Endothelial cell of umbilical vein (primary cell): ENCODE data around the gene CACNA2D2. TPM values are rescaled to one million over a fixed set of nuclear protein-coding genes. Genes with fewer than 3 reads are reported as not detected.

ENCODE experiments used
- BruUV-seq: library from RNA; stranded (reverse); fragments of 400-500 nt; replicated peaks from 2 replicates; lab custom pipeline; 2021; lab: Mats Ljungman, UMichigan
- CTCF ChIA-PET: fragments of 300-600, 350-600 bp; sonication (Branson Sonifier 250); formaldehyde crosslinking; loops from one replicate; lab custom pipeline; 2021; ENCODE audit warnings: antibody characterized with exemption, inconsistent platforms; lab: Charles Lee
- POLR2A ChIA-PET: fragments of 300-600, 350-600 bp; sonication (Branson Sonifier 250); formaldehyde crosslinking; loops from one replicate; lab custom pipeline; 2021; ENCODE audit warnings: antibody characterized with exemption, inconsistent platforms; lab: Charles Lee
- DNase-seq: peaks from one replicate; pipeline ENCODE4 v3.0.0-alpha.2; 2011; ENCODE audit warnings: low read depth, low spot score
- FAIRE-seq: peaks from 2 replicates; lab custom pipeline; 2011; peaks lifted over from hg19 to GRCh38; lab: Jason Lieb, UNC
- H2AFZ ChIP-seq: 2 replicates; pipeline ENCODE4 v1.6.0; 2012; ENCODE audit warnings: low read depth, low read length, control low read depth, inconsistent platforms
- H3K27ac ChIP-seq: 2 replicates; pipeline ENCODE4 v1.5.1; 2011; ENCODE audit warnings: low read depth, mild to moderate bottlenecking, control low read depth, low read length, moderate library complexity; ENCODE audit not compliant: insufficient read depth
- H3K27me3 ChIP-seq, 2 experiments: 2 replicates each; pipeline versions ENCODE4 v1.6.0 to v1.6.1; 2011; ENCODE audit warnings: low read length in 2 of 2, mixed read lengths in 1 of 2; ENCODE audit not compliant: control insufficient read depth in 2 of 2, insufficient read depth in 2 of 2
- H3K36me3 ChIP-seq, 2 experiments: 2 replicates in 1 of 2; 3 replicates in 1 of 2; pipeline ENCODE4 v1.5.1; 2011; ENCODE audit warnings: low read length in 2 of 2, mild to moderate bottlenecking in 1 of 2, moderate library complexity in 1 of 2; ENCODE audit not compliant: control insufficient read depth in 2 of 2, insufficient read depth in 2 of 2; ENCODE audit errors: extremely low read depth in 1 of 2
- H3K4me1 ChIP-seq: 3 replicates; pipeline ENCODE4 v1.5.1; 2011; ENCODE audit warnings: mild to moderate bottlenecking, low read length; ENCODE audit not compliant: control insufficient read depth, insufficient read depth; ENCODE audit errors: extremely low read depth
- H3K4me2 ChIP-seq: 2 replicates; pipeline ENCODE4 v1.6.1; 2011; ENCODE audit warnings: low read length, control low read depth, mixed read lengths; ENCODE audit not compliant: insufficient read depth
- H3K4me3 ChIP-seq, 3 experiments: fragments of 200-600 bp in 1 of 3; sonication (generic), shearing (Covaris generic) in 1 of 3; replicated peaks in 1 of 3; 2 replicates each; pipeline ENCODE4 v1.5.1; 2011 to 2016; ENCODE audit warnings: control low read depth in 3 of 3, low read length in 3 of 3, mild to moderate bottlenecking in 2 of 3, inconsistent platforms in 1 of 3, low read depth in 1 of 3, moderate library complexity in 1 of 3; ENCODE audit not compliant: insufficient read depth in 1 of 3
- H3K79me2 ChIP-seq: 2 replicates; pipeline ENCODE4 v1.6.0; 2012; ENCODE audit warnings: low read length, inconsistent platforms; ENCODE audit not compliant: control insufficient read depth, insufficient read depth
- H3K9ac ChIP-seq: replicated peaks from 2 replicates; pipeline ENCODE3; 2011; ENCODE audit warnings: low read length, control low read depth; ENCODE audit not compliant: insufficient read depth; ENCODE audit errors: extremely low read depth
- H3K9me1 ChIP-seq: replicated peaks from 3 replicates; pipeline ENCODE4 v1.6.0; 2011; ENCODE audit warnings: mild to moderate bottlenecking, low read length; ENCODE audit not compliant: control insufficient read depth, insufficient read depth; ENCODE audit errors: extremely low read depth
- H3K9me3 ChIP-seq: replicated peaks from 2 replicates; pipeline ENCODE4 v1.5.1; 2012; ENCODE audit warnings: low read length, inconsistent platforms; ENCODE audit not compliant: control insufficient read depth, insufficient read depth
- H4K20me1 ChIP-seq: replicated peaks from 2 replicates; pipeline ENCODE3; 2011; ENCODE audit warnings: mild to moderate bottlenecking, low read length; ENCODE audit not compliant: control insufficient read depth, insufficient read depth; ENCODE audit errors: extremely low read depth
- EZH2 ChIP-seq: IDR thresholded peaks from 2 replicates; pipeline ENCODE4 v1.6.1; 2012; ENCODE audit warnings: borderline replicate concordance, low read depth, mild to moderate bottlenecking, moderate library complexity, low read length, inconsistent platforms; ENCODE audit not compliant: severe bottlenecking
- FOS ChIP-seq: IDR thresholded peaks from 2 replicates; pipeline ENCODE4 v1.6.1; 2011; ENCODE audit warnings: mild to moderate bottlenecking, low read length, moderate library complexity, borderline replicate concordance; ENCODE audit not compliant: insufficient read depth
- GATA2 ChIP-seq: IDR thresholded peaks from 2 replicates; pipeline ENCODE4 v1.7.0; 2011; ENCODE audit warnings: low read depth, mild to moderate bottlenecking, moderate library complexity, mixed read lengths, low read length; ENCODE audit not compliant: insufficient read length, insufficient read depth
- JUN ChIP-seq: IDR thresholded peaks from 2 replicates; pipeline ENCODE4 v1.6.1; 2011; ENCODE audit warnings: borderline replicate concordance, low read depth; ENCODE audit not compliant: insufficient read length, insufficient read depth
- MYC ChIP-seq: IDR thresholded peaks from one replicate; pipeline ENCODE4 v1.6.1; 2011; ENCODE audit warnings: mild to moderate bottlenecking, low read depth, low read length
- POLR2A ChIP-seq: IDR thresholded peaks from 2 replicates; pipeline ENCODE4 v1.6.1; 2012; ENCODE audit warnings: low read depth, mild to moderate bottlenecking, control low read depth, low read length
- POLR2AphosphoS5 ChIP-seq: IDR thresholded peaks from 2 replicates; pipeline ENCODE4 v1.6.1; 2012; ENCODE audit warnings: low read depth, mild to moderate bottlenecking, control low read depth, low read length, moderate library complexity; ENCODE audit not compliant: insufficient read depth
- dilution Hi-C: fragments of 300-500 bp; cut with MboI; formaldehyde crosslinking; loops from one replicate; pipeline ENCODE4 v1.15.0; 2019; ENCODE audit warnings: low sequenced_read_pairs; ENCODE audit not compliant: extremely low pct_ligation_motif_present
- intact Hi-C: fragments of 100-400 bp; cut with micrococcal nuclease; formaldehyde crosslinking; loops from one replicate; pipeline ENCODE4 v1.10.0; 2022
- polyA plus RNA-seq, 4 experiments: library from polyadenylated mRNA; depleted of rRNA in 3 of 4; stranded (reverse) in 3 of 4; unstranded in 1 of 4; fragments of >200 nt; gene quantifications; 2 replicates each; pipeline versions ENCODE4 v1.2.1 to v1.2.3, GENCODE V29; 2011 to 2012; ENCODE audit warnings: missing spikeins in 1 of 4
- total RNA-seq: library from RNA; stranded (reverse); gene quantifications from 2 replicates; pipeline ENCODE4 v1.2.3, GENCODE V29; 2021
- TF ChIP-seq, protein P1 (sequence below): IDR thresholded peaks from 2 replicates; pipeline ENCODE4 v1.6.1; 2011; ENCODE audit not compliant: insufficient read depth, insufficient read length
- TF ChIP-seq, protein P2 (sequence below), 2 donors: IDR thresholded peaks; 1 replicate in 1 of 2; 2 replicates in 1 of 2; pipeline ENCODE4 v1.5.1; 2011; ENCODE audit warnings: low read length in 2 of 2, mild to moderate bottlenecking in 2 of 2, moderate library complexity in 2 of 2, control low read depth in 1 of 2, inconsistent platforms in 1 of 2, low read depth in 1 of 2; ENCODE audit not compliant: insufficient read depth in 1 of 2; ENCODE audit errors: extremely low read depth in 1 of 2

The CACNA2D2 gene
- total and polyA plus RNA-seq, 2 donors (not counting 3 experiments of a cell fraction or from before 2014, with no cell fraction given): 0.15 TPM; not detected in 1

DNA sequence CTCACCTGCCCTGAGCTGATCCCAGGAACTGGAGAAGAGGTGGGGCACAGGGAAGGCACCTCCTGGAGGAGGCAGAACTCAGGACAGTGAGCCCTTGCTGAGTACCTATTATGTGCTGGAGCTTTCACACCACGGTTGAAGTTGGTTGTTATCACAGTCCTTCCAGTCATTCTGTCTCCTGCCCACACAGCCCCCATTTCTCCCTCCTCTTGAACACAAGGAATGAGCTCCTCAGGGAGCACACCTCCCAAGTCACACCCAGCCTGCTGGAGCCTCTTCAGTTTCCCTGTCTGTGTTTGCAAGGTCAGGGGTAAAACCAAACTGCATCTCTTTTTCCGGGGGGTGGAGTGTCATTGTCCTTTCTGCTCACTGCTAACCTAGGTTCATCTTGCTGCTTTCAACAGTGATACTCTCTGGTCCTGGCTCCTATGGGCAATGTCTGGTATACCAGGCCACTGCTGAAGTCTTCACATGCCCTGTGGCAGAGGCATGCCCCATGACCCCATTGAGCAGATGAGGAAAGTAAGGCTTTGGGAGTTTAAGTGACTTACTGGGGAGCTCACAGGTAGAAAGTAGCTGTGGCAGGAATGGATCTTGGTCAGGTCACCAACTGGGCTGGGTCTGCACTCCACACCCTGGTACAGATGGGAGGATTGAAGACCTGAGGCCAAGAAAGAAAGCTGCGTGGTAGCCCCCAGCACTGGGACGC lies 34.1 kb upstream of the CACNA2D2 start:
- H3K79me2 ChIP-seq: no peaks in the 10 kb centered on the region
- CTCF ChIA-PET: interaction anchor here (1.9 to 7.5 kb wide), 3 partner anchors 101 to 190 kb away, joined by 5 to 165 read pairs (median 9); partner anchors contain the start of genes CYB561D2, NPRL2 and ZMYND10
- BruUV-seq: no TSS peak
- H3K9me3 ChIP-seq: no peaks in the 10 kb centered on the region
- no peaks in the 10 kb centered on the region for H3K4me1 ChIP-seq
- dilution Hi-C loops (no loop called here), intact Hi-C loops (no loop called here)
- TF ChIP-seq EZH2: no peak
- no peak for TF ChIP-seq POLR2AphosphoS5
- TF ChIP-seq POLR2A: no peak
- TF ChIP-seq GATA2: no peak
- no peak overlapping the region for H2AFZ ChIP-seq
- H3K9ac ChIP-seq: no peak overlapping the region
- DNase-seq (no peak), FAIRE-seq (no peak)
- H3K27me3 ChIP-seq: peaks cover 3 to 5% of the 10 kb centered on the region in 2 experiments
- no peaks in the 10 kb centered on the region for H3K36me3 ChIP-seq
- no peak overlapping the region for H3K4me3 ChIP-seq
- no peak overlapping the region for H3K27ac ChIP-seq
- H4K20me1 ChIP-seq: no peaks in the 10 kb centered on the region
- no peak overlapping the region for H3K4me2 ChIP-seq
- H3K9me1 ChIP-seq: no peaks in the 10 kb centered on the region
- POLR2A ChIA-PET: no interaction called here

DNA sequence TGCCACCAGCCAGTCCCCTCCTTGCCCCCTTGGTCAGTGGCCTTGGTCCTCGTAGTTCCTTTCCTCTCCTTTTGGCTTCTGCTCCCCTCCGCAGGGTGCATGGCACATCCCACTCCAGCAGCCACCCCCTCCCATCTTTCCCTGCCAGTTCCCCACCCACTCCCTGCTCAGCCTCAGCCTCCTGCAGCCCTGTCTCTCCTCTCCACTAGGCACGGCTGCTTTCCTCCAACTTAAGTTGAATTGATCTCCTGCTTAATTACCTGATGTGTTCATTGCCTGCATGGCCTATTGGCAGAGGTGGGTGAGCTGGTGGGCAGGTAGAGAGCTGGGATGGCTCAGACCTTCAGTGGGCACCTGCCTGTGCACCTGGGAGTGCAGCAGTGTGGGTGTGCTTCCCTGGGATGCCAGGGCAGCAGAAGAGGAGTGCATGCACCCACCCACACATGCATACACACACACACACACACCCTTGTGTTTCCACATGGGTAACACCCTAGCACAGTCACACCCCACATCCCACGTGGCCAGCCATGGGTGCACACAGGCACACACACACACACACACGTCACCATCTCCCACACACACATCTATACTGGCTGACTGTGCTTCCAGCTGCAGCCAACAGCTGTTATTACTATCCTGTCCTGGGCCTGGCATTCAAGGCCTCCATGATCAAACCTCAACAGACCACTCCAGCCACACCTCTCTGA lies 33.2 kb upstream of the CACNA2D2 start:
- ChIA-PET CTCF (interaction anchor here (0.7 to 1.5 kb wide), 4 partner anchors 19 to 166 kb away, joined by 3 to 4 read pairs (median 3); no protein-coding TSS in a partner anchor), POLR2A (no interaction called here)
- no peaks in the 10 kb centered on the region for H3K9me3 ChIP-seq
- no peak overlapping the region for H3K27ac ChIP-seq
- no peaks in the 10 kb centered on the region for H3K9me1 ChIP-seq
- no peak overlapping the region for H2AFZ ChIP-seq
- no peak for FAIRE-seq
- H3K4me3 ChIP-seq: no peak overlapping the region
- H4K20me1 ChIP-seq: no peaks in the 10 kb centered on the region
- H3K27me3 ChIP-seq: peaks cover 3 to 7% of the 10 kb centered on the region in 2 experiments
- no peak for TF ChIP-seq POLR2A
- no peak for TF ChIP-seq JUN
- no peak for TF ChIP-seq POLR2AphosphoS5
- TF ChIP-seq, protein P1, sequence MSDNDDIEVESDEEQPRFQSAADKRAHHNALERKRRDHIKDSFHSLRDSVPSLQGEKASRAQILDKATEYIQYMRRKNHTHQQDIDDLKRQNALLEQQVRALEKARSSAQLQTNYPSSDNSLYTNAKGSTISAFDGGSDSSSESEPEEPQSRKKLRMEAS: no peak
- TF ChIP-seq EZH2: no peak
- no peak for TF ChIP-seq GATA2
- TF ChIP-seq MYC: no peak
- TF ChIP-seq, protein P2, sequence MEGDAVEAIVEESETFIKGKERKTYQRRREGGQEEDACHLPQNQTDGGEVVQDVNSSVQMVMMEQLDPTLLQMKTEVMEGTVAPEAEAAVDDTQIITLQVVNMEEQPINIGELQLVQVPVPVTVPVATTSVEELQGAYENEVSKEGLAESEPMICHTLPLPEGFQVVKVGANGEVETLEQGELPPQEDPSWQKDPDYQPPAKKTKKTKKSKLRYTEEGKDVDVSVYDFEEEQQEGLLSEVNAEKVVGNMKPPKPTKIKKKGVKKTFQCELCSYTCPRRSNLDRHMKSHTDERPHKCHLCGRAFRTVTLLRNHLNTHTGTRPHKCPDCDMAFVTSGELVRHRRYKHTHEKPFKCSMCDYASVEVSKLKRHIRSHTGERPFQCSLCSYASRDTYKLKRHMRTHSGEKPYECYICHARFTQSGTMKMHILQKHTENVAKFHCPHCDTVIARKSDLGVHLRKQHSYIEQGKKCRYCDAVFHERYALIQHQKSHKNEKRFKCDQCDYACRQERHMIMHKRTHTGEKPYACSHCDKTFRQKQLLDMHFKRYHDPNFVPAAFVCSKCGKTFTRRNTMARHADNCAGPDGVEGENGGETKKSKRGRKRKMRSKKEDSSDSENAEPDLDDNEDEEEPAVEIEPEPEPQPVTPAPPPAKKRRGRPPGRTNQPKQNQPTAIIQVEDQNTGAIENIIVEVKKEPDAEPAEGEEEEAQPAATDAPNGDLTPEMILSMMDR (IDR thresholded peaks at IDR 0.05; ENCODE audit: extremely low read depth in 1 of 2, insufficient read depth in 1 of 2, low read depth in 1 of 2, low read length in 2 of 2): no peak
- no peak for TF ChIP-seq FOS
- no peak overlapping the region for H3K4me2 ChIP-seq
- no peaks in the 10 kb centered on the region for H3K79me2 ChIP-seq
- intact Hi-C loops (no loop called here), dilution Hi-C loops (no loop called here)
- no TSS peak for BruUV-seq
- no peaks in the 10 kb centered on the region for H3K36me3 ChIP-seq
- DNase-seq: no peak
- H3K4me1 ChIP-seq: no peaks in the 10 kb centered on the region
- no peak overlapping the region for H3K9ac ChIP-seq
